ENCODE data around the gene RAB31.

RAB31 gene

GRCh38 chr18:9790261-9790660 is 82.2 kb downstream of the RAB31 start:
- DNase-seq (ENCODE audit: low read depth): no peak

GRCh38 chr18:9791991-9792390 is 83.9 kb downstream of the RAB31 start:
- no peak for DNase-seq (ENCODE audit: low read depth)

GRCh38 chr18:9792565-9793245 is 84.6 kb downstream of the RAB31 start:
- DNase-seq (ENCODE audit: low read depth): no peak

GRCh38 chr18:9796011-9796410 is 87.9 kb downstream of the RAB31 start:
- no peak for DNase-seq (ENCODE audit: low read depth)

- DNase-seq (ENCODE audit: low read depth): no peak
These were observed 88.9 kb downstream of the RAB31 start for GRCh38 chr18:9796935-9797549.

GRCh38 chr18:9802175-9803062 is 94.3 kb downstream of the RAB31 start:
- no peak for DNase-seq (ENCODE audit: low read depth)

GRCh38 chr18:9803063-9803697 is 95.1 kb downstream of the RAB31 start:
- DNase-seq (ENCODE audit: low read depth): no peak

GRCh38 chr18:9803698-9804516 is 95.8 kb downstream of the RAB31 start:
- no peak for DNase-seq (ENCODE audit: low read depth)

GRCh38 chr18:9804517-9805104 is 96.5 kb downstream of the RAB31 start:
- no peak for DNase-seq (ENCODE audit: low read depth)

- DNase-seq (ENCODE audit: low read depth): no peak
These were observed 98.8 kb downstream of the RAB31 start for GRCh38 chr18:9806905-9807304.

GRCh38 chr18:9808295-9809241 is 100.5 kb downstream of the RAB31 start:
- no peak for DNase-seq (ENCODE audit: low read depth)

- no peak for DNase-seq (ENCODE audit: low read depth)
These were observed 101.6 kb downstream of the RAB31 start for GRCh38 chr18:9809697-9810096.

GRCh38 chr18:9810299-9810698 is 102.2 kb downstream of the RAB31 start:
- no peak for DNase-seq (ENCODE audit: low read depth)

- DNase-seq (ENCODE audit: low read depth): no peak
These were observed 103.0 kb downstream of the RAB31 start for GRCh38 chr18:9810994-9811705.

GRCh38 chr18:9811978-9812377 is 103.9 kb downstream of the RAB31 start:
- no peak for DNase-seq (ENCODE audit: low read depth)

- DNase-seq (ENCODE audit: low read depth): peak; percentile 71
These were observed 106.3 kb downstream of the RAB31 start for GRCh38 chr18:9814431-9814830.

GRCh38 chr18:9817286-9817685 is 109.2 kb downstream of the RAB31 start:
- DNase-seq (ENCODE audit: low read depth): no peak

GRCh38 chr18:9817725-9818422 is 109.8 kb downstream of the RAB31 start:
- DNase-seq (ENCODE audit: low read depth): no peak

- DNase-seq (ENCODE audit: low read depth): no peak
These were observed 110.3 kb downstream of the RAB31 start for GRCh38 chr18:9818423-9818734.

Data from GM04503 (cell line).